ENCODE results near the gene BCL2L2.

GRCh38 chr14:23327947-23328744 lies 21.5 kb downstream of the BCL2L2 start:
- TF ChIP-seq POLR2A (IDR thresholded peaks at IDR 0.05; ENCODE audit: control extremely low read depth in 1 of 2, low read depth in 2 of 2, low read length in 2 of 2) (no peak; a peak in 1 of 3 replicates), CBX8 (IDR thresholded peaks at IDR 0.05; ENCODE audit: borderline replicate concordance, low read depth, low read length) (no peak), EZH2 (IDR thresholded peaks at IDR 0.05; ENCODE audit: low read depth, low read length, severe bottlenecking) (no peak), TAF1 (IDR thresholded peaks at IDR 0.05; ENCODE audit: low read depth, low read length) (no peak), MAX (IDR thresholded peaks at IDR 0.05) (no peak), POLR2AphosphoS5 (IDR thresholded peaks at IDR 0.05; ENCODE audit: low read depth, low read length) (no peak)

Measured in H1 (cell line).